Loucy (cell line): ENCODE data around the gene CD74.
A peak's percentile ranks its signal among the peaks of the same experiment; 100 is the strongest.

ENCODE experiments used
- CTCF ChIP-seq: fragments of 200-600 bp; sonication (generic); conservative IDR thresholded peaks from 2 replicates; pipeline ENCODE4 v1.5.1; 2014; ENCODE audit warnings: mild to moderate bottlenecking, antibody characterized with exemption, low read length
- EZH2phosphoT487 ChIP-seq: fragments of 200-600 bp; IDR thresholded peaks from 2 replicates; pipeline ENCODE4 v1.6.1; 2018; ENCODE audit warnings: antibody characterized with exemption, mild to moderate bottlenecking, moderate library complexity, borderline replicate concordance

- TF ChIP-seq CTCF (peak; percentile 83), EZH2phosphoT487 (no peak)
Observed at GRCh38 chr5:150449517-150450339, 37.0 kb upstream of the CD74 start, which contains the start of gene RPS14.
